ENCODE measurements around the gene ITGB1. TPM values are rescaled to one million over a fixed set of nuclear protein-coding genes. Genes with fewer than 3 reads are reported as not detected.

ITGB1 gene
- total RNA-seq: 1,878 and 2,136 TPM in 2 replicates

GRCh38 chr10:32958085-32959005, at the start of gene ITGB1:
Gene ITGB1 (minus strand): TSS chr10:32958230. CDS start chr10:32935558, 22,672 bp downstream.

All from epithelial cell of umbilical artery (primary cell).